T-helper 1 cell (primary cell): Measurements from ENCODE around the gene NEMP1.
A peak's percentile ranks its signal among the peaks of the same experiment; 100 is the strongest.
"Not testable (repeated sequence)": the region's sequence is repeated elsewhere in the genome, so short reads cannot be mapped to it uniquely, and the experiment has no call there.

Experiments used
- DNase-seq, 5 donors: peaks; one replicate each; pipeline ENCODE4 v3.0.0-alpha.2; 2012 to 2020

NEMP1 gene

GRCh38 chr12:57090490-57090889, 11.9 kb upstream of the NEMP1 start:
- no peak for DNase-seq

- DNase-seq: peak in 4 of 5 donors; percentile 29 to 39 (median 35)
Observed at GRCh38 chr12:57089271-57090245, 11.0 kb upstream of the NEMP1 start.

DNA sequence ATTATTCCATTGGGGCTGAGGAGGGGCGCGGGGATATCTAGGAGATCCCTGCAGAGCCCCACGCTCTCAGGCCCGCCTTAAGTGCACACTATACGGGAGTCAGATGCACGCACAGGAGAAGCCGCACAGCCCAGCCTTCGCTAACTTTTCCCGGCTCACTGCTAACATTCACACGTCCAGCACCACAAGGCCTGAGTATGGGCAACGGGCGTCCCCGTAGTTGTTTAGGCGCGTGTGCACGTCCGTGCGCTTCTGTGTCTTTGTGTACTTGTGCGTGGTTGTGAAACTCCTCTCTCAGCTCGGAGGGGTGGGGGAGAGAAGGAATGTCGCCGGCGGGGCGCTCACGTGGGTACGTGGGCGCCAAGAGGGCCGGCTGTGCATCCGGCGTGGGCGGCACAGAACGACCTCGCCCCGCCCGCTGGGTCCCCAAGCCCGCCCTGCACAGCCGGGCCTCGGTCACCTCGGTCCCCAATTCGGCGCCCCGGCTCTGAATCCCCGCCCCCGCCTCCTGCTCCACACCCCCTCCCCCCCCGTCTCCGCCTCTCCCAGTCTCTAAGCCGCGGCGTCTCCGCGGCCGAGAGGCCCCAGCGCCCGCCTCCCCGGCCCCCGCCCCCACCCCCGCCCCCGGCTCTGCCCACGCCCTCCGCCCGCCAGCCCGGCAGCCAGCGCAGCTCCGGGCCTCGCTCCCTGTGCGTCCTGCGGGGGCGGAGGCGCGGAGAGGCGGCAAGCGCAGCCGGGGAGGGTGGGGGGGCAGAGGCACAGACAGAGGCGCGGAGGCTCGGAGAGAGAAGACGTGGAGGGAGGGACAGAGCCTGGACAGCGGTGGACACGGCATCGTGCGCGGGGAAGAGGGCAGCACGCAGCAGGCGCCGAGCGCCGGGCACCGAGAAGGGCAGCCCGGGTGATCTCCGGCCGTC, 10.0 kb upstream of the NEMP1 start, which contains the start of gene NAB2:
TSS of gene NAB2 (plus strand) at position 761 of the 917 bp plus-strand sequence. CDS start 158 bp downstream, outside the sequence.
- peak; percentile 92 to 96 (median 94) for DNase-seq

- DNase-seq: peak; percentile 61 to 70 (median 67)
Observed at GRCh38 chr12:57087691-57088353, 9.2 kb upstream of the NEMP1 start.

DNA sequence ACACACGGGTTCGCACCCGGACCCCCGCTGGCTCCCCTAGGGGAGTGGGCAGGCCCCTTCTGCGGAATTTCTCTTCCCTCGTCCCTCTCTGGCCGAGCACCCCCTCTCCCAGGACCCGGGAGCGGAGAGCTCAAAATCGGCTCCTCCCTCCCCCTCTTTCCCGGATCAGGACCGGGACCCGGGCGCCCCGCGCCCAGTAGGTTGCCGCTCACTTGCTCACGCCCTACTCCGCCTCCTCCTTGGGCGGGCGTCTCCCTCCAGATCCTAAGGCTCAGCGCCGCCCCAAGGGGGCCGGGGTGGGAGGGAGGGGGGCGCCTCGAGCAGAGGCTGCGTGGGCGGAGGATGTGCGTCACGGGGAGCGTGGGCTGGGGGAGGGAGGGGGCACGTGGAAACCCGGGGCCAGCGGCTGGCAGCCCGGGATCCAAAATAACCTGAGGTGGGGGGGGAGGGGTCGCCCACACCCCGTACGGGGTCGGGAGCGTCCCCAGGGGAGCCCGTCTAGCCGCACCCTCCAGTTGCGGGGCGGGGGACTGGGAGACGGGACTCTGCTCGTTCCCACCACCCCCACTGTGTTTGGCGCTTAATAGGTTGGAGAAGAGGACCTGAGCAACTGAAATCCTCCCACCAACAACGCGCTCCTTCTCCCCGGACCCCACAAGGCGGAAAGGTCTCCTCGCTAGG, 8.6 kb upstream of the NEMP1 start:
- peak; percentile 84 to 93 (median 90) for DNase-seq

GRCh38 chr12:57086493-57087009, 8.0 kb upstream of the NEMP1 start:
- peak in 2 of 5 donors; percentile 24 to 40 for DNase-seq

DNA sequence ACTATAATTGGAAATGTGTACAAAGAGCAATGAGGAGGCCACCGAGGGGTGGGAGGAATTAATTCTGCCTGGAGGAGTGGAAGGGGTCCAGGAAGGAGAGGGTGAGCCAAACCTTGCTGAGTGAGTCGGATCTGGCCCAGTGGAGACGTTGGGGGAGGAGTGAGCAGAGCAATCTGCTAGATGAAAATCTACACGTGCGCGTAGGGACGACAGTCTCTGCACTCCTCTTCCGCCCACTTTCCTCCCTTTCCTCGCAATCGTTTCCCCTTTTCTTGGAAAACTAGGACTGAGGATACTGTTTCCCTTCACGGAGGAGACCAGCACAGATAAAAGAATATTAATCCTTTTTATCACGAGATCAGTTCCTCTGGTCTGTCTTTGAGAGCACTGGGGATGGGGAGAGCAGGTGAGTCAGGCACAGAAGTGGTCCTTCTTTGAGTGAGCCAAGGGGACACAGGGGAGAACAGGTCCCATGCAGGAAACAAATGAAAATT, 7.5 kb upstream of the NEMP1 start:
- DNase-seq: peak in 1 of 5 donors; percentile 38

- DNase-seq: no peak
Observed at GRCh38 chr12:57080855-57081254, 2.3 kb upstream of the NEMP1 start.

DNA sequence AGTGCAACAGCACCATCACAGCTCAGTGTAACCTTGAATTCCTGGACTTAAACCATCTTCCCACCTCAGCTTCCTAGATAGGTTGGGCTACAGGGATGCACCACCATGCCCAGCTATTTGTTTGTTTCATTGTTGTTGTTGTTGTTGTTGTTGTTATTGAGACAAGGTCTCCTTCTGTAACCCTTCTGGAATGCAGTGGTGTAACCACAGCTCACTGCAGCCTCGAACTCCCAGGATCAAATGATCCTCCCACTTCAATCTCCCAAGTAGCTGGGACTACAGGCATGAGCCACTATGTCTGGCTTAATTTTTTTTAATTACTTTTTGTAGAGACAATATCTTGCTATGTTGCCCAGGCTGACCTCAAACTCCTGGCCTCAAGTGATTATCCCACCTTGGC, 1.2 kb upstream of the NEMP1 start:
- DNase-seq: no peak

DNA sequence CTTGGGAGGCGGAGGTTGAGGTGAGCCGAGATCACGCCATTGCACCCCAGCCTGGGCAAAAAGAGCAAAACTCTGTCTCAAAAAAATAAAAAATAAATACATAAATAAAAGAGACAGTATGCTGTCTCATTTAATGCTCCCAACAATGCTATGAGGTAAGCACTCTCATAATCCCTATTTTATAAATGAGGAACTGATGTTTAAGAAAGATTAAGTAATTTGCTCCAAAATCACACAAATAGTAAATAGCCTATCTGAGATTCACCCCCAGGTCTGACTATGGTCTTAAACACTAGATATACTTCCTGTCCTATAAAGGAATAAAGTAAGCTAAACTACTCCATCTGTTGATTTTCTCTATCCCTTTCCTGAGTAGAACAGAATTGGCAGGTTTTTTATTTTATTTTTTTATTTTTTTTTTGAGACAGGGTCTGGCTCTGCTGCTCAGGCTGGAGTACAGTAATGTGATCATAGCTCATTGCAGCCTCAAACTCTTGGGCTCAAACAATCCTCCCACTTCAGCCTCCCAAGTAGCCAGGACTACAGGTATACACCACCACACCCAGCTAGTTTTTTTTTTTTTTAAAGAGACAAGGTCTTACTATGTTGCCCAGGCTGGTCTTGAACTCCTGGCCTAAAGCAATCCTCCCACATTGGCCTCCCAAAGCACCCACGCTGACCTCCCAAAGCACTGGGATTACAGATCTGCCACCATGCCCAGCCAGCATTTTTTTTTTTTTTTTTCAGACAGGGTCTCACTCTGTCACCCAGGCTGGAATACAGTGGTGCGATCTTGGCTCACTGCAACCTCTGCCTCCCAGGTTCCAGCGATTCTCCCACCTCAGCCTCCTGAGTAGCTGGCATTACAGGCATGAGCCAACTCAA, 4.8 kb downstream of the NEMP1 start:
- DNase-seq: not testable (repeated sequence)

GRCh38 chr12:57072661-57073060, 5.9 kb downstream of the NEMP1 start:
- no peak for DNase-seq

GRCh38 chr12:57069523-57069922, 9.1 kb downstream of the NEMP1 start:
- DNase-seq: peak in 4 of 5 donors; percentile 29 to 77 (median 52)

DNA sequence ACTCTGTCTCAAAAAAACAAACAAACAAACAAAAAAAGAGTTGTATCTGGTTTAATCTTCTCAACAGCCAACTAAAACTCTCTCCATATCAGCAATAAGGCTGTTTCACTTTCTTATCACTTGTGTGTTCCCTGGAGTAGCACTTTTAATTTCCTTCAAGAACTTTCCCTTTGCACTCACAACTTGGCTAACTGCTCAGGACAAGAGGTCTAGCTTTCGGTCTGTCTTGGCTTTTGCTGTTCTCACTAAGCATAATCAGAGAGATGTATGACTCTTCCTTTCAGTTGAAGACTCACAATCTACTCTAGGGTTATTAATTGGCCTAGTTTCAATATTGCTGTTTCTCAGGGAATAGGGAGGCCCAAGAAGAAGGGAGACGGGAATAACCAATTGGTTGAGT, 12.3 kb downstream of the NEMP1 start:
- DNase-seq: no peak

DNA sequence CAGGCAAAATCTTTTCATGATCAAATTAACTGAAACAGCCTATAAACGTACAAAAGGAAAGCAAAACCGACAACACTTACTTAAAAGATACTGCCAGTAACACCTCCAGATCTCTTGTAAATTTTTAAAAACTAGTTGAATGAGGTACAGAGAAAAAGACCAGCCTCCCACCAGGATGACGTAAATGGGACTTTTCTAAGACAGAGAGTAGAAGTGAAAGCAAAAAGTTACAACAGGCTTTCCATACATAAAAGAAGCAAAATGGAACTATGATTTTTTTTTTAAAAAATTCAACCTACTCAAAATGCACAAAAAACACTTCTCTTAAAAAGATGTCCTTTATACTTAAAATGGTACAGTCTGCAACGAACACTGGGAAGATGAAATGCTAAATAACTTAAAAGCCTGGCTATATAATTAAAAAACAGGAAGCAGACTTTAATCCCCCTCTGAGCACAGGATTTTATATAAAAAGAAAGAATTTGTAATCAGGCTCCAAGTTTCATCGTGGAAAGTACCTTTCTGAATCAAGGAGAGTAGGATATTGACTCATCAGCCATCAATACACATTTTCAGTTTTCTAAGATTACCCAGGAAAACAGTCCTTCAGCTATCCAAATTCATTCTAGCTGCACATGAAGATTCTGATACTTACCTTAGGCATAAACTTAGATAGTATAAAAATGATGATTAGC, 14.5 kb downstream of the NEMP1 start:
- peak in 4 of 5 donors; percentile 38 to 84 (median 46) for DNase-seq

- DNase-seq: no peak
Observed at GRCh38 chr12:57058454-57058853, 20.1 kb downstream of the NEMP1 start.

GRCh38 chr12:57057067-57057751, 21.4 kb downstream of the NEMP1 start:
- DNase-seq: no peak

DNA sequence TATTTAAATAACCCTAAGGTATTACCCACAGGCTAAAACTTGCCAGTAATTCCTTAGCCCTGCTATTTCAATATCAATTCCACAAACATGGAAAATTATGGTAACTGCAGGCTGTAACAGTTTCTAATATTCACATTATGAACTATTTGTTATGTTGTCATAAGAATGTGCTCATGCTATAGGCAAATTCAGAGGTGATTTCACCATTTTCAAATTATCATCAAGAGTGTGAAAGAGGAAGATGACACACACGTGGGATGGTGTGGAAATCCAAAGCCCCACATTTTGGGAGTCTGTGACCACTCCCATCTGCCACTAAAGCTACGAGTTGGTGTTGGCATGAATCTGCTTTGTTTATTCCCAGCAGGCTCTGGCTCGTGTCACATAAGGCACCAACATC, 22.8 kb downstream of the NEMP1 start:
- DNase-seq: no peak

- DNase-seq: not testable (repeated sequence)
Observed at GRCh38 chr12:57053901-57054300, 24.7 kb downstream of the NEMP1 start.

- DNase-seq: not testable (repeated sequence)
Observed at GRCh38 chr12:57053146-57053545, 25.4 kb downstream of the NEMP1 start.
